WERI-Rb-1 (cell line): ENCODE measurements around the gene TRIO.

Experiments used
- DNase-seq: peaks from one replicate; pipeline ENCODE4 v3.0.0-alpha.2; 2020
- H3K27ac ChIP-seq: fragments of 250-450 bp; sonication (Bioruptor Pico); 2 replicates; pipeline ENCODE4 v1.5.1; 2020; ENCODE audit warnings: mild to moderate bottlenecking, moderate library complexity
- H3K27me3 ChIP-seq: fragments of 250-450 bp; sonication (Bioruptor Pico); 2 replicates; pipeline ENCODE4 v1.5.1; 2021; ENCODE audit warnings: mild to moderate bottlenecking, low read depth, moderate library complexity; ENCODE audit not compliant: insufficient read depth, severe bottlenecking
- H3K36me3 ChIP-seq: fragments of 250-450 bp; sonication (Bioruptor Pico); 2 replicates; pipeline ENCODE4 v1.5.1; 2020; ENCODE audit warnings: mild to moderate bottlenecking, moderate library complexity
- H3K4me3 ChIP-seq: 2 replicates; pipeline ENCODE4 v1.5.1; 2011; ENCODE audit warnings: low read depth, mild to moderate bottlenecking, control low read depth, low read length
- H3K9me3 ChIP-seq: fragments of 250-450 bp; sonication (Bioruptor Pico); 2 replicates; pipeline ENCODE4 v1.5.1; 2021; ENCODE audit warnings: mild to moderate bottlenecking, moderate library complexity; ENCODE audit not compliant: severe bottlenecking
- TF ChIP-seq, protein P1 (sequence below): IDR thresholded peaks from 2 replicates; pipeline ENCODE4 v1.5.1; 2011; ENCODE audit warnings: low read depth, mild to moderate bottlenecking, control low read depth, inconsistent platforms, low read length

TRIO gene

GRCh38 chr5:14396737-14397136 is 253.6 kb downstream of the TRIO start:
- Histone ChIP-seq H3K4me3 (no peak overlapping the region), H3K27ac (no peak overlapping the region), H3K9me3 (no peaks in the 10 kb centered on the region), H3K27me3 (no peaks in the 10 kb centered on the region), H3K36me3 (peaks cover 11% of the 10 kb centered on the region)
- TF ChIP-seq, protein P1, sequence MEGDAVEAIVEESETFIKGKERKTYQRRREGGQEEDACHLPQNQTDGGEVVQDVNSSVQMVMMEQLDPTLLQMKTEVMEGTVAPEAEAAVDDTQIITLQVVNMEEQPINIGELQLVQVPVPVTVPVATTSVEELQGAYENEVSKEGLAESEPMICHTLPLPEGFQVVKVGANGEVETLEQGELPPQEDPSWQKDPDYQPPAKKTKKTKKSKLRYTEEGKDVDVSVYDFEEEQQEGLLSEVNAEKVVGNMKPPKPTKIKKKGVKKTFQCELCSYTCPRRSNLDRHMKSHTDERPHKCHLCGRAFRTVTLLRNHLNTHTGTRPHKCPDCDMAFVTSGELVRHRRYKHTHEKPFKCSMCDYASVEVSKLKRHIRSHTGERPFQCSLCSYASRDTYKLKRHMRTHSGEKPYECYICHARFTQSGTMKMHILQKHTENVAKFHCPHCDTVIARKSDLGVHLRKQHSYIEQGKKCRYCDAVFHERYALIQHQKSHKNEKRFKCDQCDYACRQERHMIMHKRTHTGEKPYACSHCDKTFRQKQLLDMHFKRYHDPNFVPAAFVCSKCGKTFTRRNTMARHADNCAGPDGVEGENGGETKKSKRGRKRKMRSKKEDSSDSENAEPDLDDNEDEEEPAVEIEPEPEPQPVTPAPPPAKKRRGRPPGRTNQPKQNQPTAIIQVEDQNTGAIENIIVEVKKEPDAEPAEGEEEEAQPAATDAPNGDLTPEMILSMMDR, result no peak
- no peak for DNase-seq

- TF ChIP-seq, protein P1, result no peak
- no peak overlapping the region for H3K4me3 ChIP-seq
- no peaks in the 10 kb centered on the region for H3K9me3 ChIP-seq
- no peak for DNase-seq
- no peaks in the 10 kb centered on the region for H3K27me3 ChIP-seq
- H3K27ac ChIP-seq, result no peak overlapping the region
- H3K36me3 ChIP-seq, result peaks cover 9% of the 10 kb centered on the region
Measured at GRCh38 chr5:14397717-14398116, 254.6 kb downstream of the TRIO start.

DNA sequence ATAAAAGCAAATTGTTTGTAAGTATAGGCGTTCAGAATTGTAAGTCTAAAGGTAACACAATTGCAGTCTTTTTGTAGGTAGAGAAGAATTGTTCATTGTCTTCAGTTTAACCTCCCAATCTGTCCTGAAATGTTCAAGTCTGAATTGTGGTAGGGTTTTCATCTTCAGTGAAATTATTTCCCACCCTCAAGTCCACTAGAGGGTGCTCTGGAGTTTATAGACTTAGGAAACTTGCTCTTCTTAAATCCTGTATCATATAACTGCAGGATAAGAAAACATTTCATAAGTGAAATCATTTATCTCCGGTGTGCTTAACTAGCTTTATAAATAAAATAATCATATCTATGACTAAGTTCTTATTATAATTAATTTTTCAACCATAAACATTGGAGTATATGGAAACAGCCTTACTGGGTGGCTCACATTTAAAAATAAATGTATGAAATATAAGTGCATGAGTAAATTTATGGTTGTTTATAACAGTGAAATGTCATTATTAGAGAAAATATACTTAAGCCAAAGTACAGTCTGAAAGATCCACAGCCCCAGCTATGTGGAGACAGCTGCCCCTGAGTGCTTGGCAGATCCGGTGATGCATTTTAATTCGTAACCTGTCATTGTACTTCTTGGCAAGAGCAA is 256.0 kb downstream of the TRIO start:
- TF ChIP-seq, protein P1, result peak; percentile 56
- H3K9me3 ChIP-seq, result no peaks in the 10 kb centered on the region

GRCh38 chr5:14400085-14400484 is 256.9 kb downstream of the TRIO start:
- no peak overlapping the region for H3K4me3 ChIP-seq
- TF ChIP-seq, protein P1, result no peak
- DNase-seq, result no peak

More for the DNA sequence above, 256.0 kb downstream of the TRIO start:
- peaks cover 9% of the 10 kb centered on the region for H3K36me3 ChIP-seq
- H3K4me3 ChIP-seq, result no peak overlapping the region
- H3K27ac ChIP-seq, result no peak overlapping the region
- DNase-seq, result no peak
- no peaks in the 10 kb centered on the region for H3K27me3 ChIP-seq

GRCh38 chr5:14400611-14401010 is 257.5 kb downstream of the TRIO start:
- Histone ChIP-seq H3K9me3 (no peaks in the 10 kb centered on the region), H3K27ac (no peak overlapping the region), H3K36me3 (peaks cover 3% of the 10 kb centered on the region), H3K4me3 (no peak overlapping the region), H3K27me3 (no peaks in the 10 kb centered on the region)
- DNase-seq, result no peak
- TF ChIP-seq, protein P1, result no peak

More at GRCh38 chr5:14400085-14400484, 256.9 kb downstream of the TRIO start:
- Histone ChIP-seq H3K9me3 (no peaks in the 10 kb centered on the region), H3K27ac (no peak overlapping the region), H3K27me3 (no peaks in the 10 kb centered on the region), H3K36me3 (peaks cover 3% of the 10 kb centered on the region; the same call in 1 of the 2 replicates)

GRCh38 chr5:14401639-14402038 is 258.5 kb downstream of the TRIO start:
- Histone ChIP-seq H3K27ac (no peak overlapping the region), H3K36me3 (peaks cover 7% of the 10 kb centered on the region), H3K4me3 (no peak overlapping the region), H3K27me3 (no peaks in the 10 kb centered on the region), H3K9me3 (no peaks in the 10 kb centered on the region)
- TF ChIP-seq, protein P1, result no peak
- no peak for DNase-seq
